HG03457 (cell line): ENCODE results near the gene FGF9.

Experiments
- ATAC-seq: cut with Tn5 transposase; IDR thresholded peaks from one replicate; pipeline ENCODE4 v1.9.1; 2021; ENCODE audit warnings: moderate number of reproducible peaks; ENCODE audit not compliant: unreplicated experiment

Gene FGF9

GRCh38 chr13:21709697-21710096 lies 38.8 kb downstream of the FGF9 start:
- no peak for ATAC-seq

DNA sequence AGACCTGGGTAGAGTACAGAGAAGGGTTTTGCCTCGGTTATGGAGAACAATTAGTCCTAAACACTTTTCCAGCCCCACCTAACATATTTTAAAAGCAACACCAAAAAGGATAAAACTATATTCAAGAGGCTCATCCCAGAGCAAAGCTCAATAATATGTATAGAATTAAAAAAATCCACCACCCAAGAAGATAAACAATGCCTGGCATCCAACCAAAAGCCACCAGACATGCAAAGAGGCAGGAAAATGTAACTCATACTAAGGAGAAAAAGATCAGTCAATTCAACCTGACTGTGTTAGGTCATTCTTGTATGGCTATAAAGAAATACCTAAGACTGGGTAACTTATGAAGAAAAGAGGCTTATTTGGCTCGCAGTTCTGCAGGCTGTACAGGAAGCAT lies 39.3 kb downstream of the FGF9 start:
- ATAC-seq = no peak

GRCh38 chr13:21717817-21718216 lies 46.9 kb downstream of the FGF9 start:
- ATAC-seq = no peak

DNA sequence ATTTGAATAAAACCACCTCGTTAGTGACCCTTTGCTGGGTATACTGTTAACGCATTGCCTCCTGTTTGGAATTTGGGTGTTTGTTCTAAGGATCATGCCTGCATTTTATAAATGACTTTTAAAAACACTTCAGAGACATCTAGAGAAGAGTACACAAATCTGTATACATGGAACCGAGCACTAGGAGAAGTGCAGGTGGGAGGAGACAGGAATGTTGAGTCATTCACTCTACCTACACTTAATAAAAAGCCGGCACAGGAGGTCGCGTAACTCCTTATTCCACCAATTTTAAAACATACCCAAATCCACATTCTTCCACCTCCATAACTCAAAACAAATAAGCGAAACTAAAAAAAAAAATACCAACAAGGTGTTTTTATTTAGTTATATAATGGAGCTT lies 48.6 kb downstream of the FGF9 start:
- no peak for ATAC-seq

GRCh38 chr13:21723807-21724505 lies 53.1 kb downstream of the FGF9 start:
- ATAC-seq = no peak

DNA sequence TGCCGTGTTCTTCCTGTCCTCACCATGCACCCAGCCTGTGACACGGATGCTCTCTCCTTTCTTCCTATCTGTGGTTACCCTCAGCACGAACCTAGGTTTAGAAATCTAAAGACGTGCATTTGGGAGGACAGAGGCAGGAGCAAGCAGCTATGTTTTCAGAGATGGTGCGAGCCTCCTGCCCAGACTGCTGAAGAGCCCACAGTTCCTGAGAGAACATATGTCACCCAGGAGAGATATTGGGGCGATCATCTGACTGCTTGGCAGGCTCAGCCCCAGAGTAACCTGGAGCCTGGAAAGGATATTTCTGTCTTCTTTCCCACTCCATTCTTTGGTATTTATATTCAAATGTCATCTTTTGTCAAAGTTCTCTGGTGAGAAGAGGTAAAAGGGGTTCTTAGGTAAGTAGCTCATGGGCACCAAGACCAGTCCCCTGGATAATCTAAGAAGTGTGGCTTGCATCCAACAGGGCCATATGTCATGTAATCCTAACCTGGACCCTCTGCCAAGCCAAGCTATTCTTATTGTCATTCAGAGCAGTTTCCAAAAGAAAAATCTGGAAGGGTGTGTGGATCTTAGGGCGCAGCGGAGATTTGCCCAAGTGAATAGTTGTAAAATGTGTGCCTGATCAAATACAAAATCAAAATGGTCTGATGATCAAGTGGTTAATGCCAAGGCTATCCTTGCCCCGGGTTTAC lies 59.5 kb downstream of the FGF9 start:
- ATAC-seq = no peak

- ATAC-seq = no peak
Measured at GRCh38 chr13:21733475-21734263, 62.8 kb downstream of the FGF9 start.

GRCh38 chr13:21734961-21735360 lies 64.1 kb downstream of the FGF9 start:
- ATAC-seq = no peak

DNA sequence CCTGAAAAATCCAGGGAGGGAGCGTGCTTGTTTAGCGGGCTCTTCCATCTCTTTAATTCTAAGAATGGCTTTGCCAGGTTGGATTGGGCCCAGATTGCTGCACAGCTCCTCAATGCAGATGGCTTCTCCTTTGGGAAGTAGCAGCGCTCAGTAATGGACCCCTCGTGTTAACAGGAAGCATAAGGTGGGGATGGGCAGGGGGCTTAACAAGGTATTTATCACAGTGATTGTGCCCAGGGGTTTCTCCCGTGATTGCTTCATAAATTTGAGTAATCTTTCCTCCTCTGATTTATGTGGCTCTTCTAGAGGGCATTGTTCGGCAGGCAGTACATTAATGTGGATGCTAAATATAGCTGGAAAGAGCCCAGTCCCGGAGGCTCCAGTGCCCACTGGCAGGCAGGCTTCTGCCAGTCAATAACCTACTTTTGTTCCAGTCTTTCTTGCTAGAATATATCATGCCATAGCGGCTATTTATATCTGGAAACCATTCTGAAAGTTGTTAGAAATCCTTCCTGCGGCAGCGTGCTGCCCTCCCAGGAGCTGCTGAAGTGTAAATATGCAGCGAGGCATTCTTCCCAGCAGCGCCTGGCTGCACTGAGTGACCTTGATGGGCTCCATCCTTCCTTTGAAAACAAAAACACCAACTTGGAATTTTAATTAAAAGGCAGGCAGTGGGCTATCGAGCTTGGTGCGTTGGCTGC lies 65.0 kb downstream of the FGF9 start:
- no peak for ATAC-seq

DNA sequence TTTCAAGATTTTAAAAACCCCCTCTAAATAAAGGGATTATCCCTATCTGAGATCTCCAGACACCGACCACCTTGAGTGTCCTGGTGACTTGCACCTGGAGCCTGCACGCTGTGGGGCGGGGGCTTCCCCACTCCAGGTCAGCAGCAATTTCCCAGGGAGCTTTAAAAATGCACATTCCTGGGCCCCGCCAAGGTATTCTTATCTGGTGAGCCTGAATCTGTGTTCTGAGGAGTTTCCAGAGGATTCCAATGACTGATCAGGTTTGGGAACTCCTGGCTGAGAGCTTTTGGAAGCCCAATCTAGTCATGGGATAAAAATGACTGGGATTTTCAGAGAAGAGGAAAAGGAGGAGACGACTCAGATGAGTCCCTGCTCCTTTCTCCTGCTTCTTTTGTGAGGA lies 66.1 kb downstream of the FGF9 start:
- no peak for ATAC-seq

DNA sequence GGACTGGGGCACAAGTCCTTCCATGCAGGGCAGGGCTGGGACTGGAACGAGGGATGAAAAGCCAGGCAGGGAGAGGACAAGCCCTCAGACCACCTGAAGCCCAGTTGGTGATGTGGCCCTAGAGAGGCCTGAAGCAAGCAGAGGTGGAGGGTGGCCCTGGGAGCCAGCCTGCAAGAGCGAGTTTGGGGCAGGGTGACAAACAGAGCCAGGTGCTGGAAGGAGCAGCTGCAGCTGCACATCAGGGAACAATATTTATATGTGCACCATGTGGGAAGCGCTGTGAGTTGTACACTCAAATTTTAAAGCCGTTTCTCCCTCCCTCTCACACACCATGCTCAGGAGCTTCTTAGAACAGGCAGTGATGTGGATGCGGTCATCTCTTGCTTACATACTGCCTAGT lies 67.8 kb downstream of the FGF9 start:
- ATAC-seq = no peak

GRCh38 chr13:21739771-21740170 lies 68.9 kb downstream of the FGF9 start:
- no peak for ATAC-seq

- ATAC-seq = no peak
Measured at GRCh38 chr13:21741396-21741979, 70.6 kb downstream of the FGF9 start.

DNA sequence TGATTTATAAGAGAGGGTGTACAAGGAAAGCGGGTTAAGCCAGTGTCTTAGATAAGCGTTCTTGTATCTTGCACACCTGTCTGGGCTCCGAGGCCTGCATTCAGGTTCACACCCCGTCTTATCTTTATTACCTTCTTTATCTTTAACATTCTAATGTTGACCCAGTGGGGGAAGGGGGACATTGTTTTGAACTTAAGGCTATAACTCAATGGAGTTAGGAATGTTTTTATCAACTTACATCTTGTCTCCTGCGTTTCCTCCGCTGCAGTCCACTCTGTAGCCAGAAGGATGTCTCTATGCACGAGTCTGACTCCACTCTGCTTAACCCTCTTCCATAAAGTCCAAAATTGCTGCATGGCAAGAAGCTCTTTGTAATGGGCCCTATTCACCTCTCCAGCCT lies 71.2 kb downstream of the FGF9 start:
- ATAC-seq = no peak

GRCh38 chr13:21744149-21744548 lies 73.3 kb downstream of the FGF9 start:
- no peak for ATAC-seq

DNA sequence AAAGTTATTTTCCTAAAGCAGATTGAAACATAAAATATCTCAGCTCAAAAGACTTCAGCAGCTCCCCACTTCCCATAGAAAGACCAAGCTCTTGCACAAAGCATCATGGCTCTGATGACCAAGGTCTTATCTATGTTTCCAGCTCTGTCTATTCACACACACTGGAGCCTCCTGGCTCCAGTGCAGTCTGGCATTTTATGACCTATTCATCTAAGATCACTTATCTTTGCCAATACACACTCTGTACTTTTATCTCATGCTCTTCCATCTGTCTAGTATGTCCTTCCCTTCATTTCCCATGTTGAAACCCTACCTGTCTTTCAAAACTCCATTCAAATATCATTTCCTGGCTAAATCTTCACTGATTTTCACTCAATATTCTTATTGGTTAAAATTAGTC lies 74.4 kb downstream of the FGF9 start:
- no peak for ATAC-seq

DNA sequence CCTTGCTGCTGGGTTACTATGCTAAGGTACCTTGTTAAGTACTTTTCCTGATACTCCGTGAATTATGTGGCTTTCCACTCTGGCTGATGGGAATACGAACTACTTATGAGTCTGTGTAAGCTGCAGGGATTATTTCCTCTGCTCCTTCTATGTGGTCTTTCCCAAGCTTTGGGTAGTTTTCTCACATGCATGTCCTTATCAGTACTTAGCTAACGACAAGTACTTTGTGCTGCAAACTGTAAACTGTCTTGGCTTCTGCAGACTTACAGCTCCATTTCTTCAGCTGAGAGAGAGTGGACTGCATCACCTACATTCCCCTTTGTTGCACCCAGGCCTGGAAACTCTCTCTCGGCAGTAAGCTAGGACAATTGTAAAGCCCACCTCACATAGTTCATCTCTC lies 76.6 kb downstream of the FGF9 start:
- no peak for ATAC-seq

GRCh38 chr13:21748166-21748565 lies 77.3 kb downstream of the FGF9 start:
- no peak for ATAC-seq

DNA sequence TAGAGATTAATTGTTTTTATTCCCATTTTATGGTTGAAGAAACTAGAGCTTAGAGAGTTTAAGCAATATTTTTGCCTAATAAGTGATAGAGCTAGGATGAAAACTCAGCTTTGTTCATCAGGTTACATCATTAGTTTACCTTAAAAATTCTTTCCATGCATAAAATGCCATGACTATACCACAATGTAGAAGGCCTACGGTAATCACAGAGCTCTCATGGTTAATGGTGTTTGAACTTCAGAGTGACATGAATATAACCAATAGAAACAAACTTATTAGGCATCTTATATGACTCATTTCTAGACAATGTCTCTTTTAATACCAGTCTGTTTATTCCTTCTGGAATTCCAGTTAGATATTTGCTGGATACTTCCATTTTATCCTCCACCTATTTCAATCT lies 78.5 kb downstream of the FGF9 start:
- no peak for ATAC-seq

DNA sequence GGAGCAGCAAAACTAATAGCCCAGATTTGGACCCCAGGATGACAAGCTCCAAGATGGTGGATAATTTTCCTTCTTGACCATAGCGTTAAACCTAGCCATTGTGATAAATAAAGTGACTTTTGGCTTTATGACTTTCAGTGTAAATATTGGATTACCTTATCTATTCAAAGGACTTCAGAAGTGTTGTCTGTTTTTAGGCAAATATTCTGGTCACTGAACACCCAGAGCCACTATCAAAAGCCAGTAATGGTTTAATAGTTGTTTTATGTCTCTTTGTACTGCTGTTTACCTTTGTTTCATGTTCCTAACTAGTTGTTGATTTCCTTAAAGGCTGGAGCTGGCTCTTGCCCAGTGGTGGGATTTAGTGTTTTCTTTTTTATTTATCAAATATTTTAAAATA lies 81.6 kb downstream of the FGF9 start:
- ATAC-seq = no peak

GRCh38 chr13:21753117-21753729 lies 82.3 kb downstream of the FGF9 start:
- no peak for ATAC-seq
